HEK293T (cell line): ENCODE data around the gene BDH1.
"Not testable (repeated sequence)": the region's sequence is repeated elsewhere in the genome, so short reads cannot be mapped to it uniquely, and the experiment has no call there.

ENCODE experiments used
- ARNT ChIP-seq: fragments of 450-650 bp; IDR thresholded peaks from 2 replicates; pipeline ENCODE4 v1.6.1; 2017; ENCODE audit warnings: mild to moderate bottlenecking
- BHLHE40 ChIP-seq: fragments of 450-650 bp; IDR thresholded peaks from 2 replicates; pipeline ENCODE4 v1.6.1; 2016; ENCODE audit warnings: mild to moderate bottlenecking, moderate library complexity, borderline replicate concordance
- FOXA1 ChIP-seq: fragments of 450-650 bp; IDR thresholded peaks from 2 replicates; pipeline ENCODE4 v1.6.1; 2016; ENCODE audit warnings: mild to moderate bottlenecking
- FOXM1 ChIP-seq: fragments of 450-650 bp; IDR thresholded peaks from 2 replicates; pipeline ENCODE4 v1.6.1; 2017; ENCODE audit warnings: mild to moderate bottlenecking, borderline replicate concordance
- NFRKB ChIP-seq: fragments of 450-650 bp; IDR thresholded peaks from 2 replicates; pipeline ENCODE4 v1.6.1; 2016; ENCODE audit warnings: mild to moderate bottlenecking, moderate library complexity
- SP1 ChIP-seq: fragments of 450-650 bp; IDR thresholded peaks from 2 replicates; pipeline ENCODE4 v1.6.1; 2017

- not testable (repeated sequence) for TF ChIP-seq ARNT, FOXA1, FOXM1, BHLHE40, NFRKB, SP1
These were observed 37.7 kb downstream of the BDH1 start for GRCh38 chr3:197517922-197518683.
